IPS DF 19.7 (cell line): ENCODE measurements around the gene GPC5.
"Not testable (repeated sequence)": the region's sequence is repeated elsewhere in the genome, so short reads cannot be mapped to it uniquely, and the experiment has no call there.

Experiments
- DNase-seq: peaks from one replicate; pipeline ENCODE4 v3.0.0-alpha.2; 2013; ENCODE audit warnings: low read depth, low spot score

Gene GPC5

DNA sequence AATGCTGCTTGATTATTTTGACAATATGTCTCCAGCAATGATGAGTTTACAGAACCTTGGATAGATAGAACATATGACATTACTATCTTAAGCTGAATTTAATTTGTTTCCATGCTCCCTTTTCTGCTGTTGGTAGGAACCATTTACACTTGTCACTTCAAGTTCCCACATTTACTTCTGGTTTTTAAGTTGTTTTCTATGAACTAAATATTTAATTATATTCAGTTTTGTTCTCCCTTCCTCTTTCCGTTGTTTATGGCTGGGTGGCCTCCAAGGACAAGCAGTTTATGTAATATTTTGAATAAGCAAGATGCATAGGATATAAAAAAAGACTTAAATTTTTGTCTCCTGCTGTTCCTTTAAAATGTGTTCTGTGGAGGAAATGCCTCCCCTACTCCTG lies 860.6 kb downstream of the GPC5 start:
- no peak for DNase-seq

DNA sequence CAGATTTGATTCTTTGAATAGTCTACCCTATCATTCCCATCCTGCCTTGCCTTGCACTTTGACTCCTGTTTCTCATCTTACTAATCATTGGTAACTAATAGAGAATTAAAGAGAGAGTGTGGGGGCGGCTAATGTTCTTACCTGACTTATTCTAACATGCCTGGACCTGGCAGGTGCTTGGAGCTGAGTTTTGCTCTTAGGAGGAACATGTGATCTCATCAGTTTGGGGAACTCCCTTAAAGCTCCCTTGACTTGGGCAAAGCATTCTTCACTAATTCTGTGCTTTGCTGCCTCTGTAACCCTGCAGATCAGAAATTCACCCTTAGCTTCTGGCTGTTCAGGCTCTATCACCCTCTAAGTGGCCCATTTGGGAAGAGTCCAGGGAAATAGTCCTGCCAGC lies 861.1 kb downstream of the GPC5 start:
- DNase-seq = no peak

- no peak for DNase-seq
Measured at GRCh38 chr13:92260363-92260762, 861.9 kb downstream of the GPC5 start.

DNA sequence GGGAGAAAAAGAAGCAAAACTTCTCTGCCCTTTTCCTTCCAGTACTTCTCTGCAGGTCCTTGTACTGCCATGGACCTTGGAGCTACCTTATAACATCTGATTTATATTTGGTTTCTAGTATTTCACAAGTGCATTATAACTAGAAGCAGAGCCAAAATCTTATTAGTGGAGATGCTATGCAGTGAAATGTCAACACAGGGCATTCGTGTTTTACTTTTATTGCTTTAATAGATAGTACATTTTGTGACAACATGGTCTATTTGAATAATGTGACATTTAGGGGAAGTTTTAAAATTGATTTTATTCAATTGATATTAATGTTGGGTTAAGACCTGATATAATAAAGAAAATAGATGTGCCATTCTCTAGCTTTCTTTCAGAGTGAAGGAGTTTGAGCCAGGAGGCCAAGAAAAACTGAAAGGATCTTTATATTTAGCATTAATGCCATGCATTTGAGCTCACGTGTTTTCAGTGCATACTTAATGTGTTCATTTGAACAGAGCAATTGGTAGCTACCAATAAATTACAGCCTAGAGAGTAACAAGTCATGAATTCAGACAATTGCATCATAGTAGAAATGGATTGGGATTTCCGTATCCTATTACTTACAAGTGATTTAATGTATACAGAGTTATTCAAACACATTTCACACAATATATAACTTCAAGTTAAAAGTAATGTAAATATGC lies 863.8 kb downstream of the GPC5 start:
- DNase-seq = no peak

DNA sequence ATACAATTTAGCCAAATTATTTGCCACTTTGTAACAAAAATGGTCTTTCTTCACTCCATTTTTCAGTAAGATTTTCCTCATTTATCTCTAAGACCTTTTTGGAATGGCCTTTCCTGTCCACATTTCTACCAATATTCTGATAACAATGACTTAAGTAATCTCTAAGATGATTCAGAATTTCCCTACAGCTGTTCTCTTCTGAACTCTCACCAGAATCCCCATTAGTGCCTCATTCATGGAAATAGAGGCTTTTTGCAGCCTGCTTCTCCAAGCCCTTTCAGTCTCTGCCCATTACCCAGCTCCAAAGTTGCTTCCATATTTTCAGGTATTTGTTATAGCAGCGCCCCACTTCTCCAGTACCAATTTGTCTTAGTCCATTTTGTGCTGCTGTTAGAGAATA lies 867.0 kb downstream of the GPC5 start:
- DNase-seq = no peak

DNA sequence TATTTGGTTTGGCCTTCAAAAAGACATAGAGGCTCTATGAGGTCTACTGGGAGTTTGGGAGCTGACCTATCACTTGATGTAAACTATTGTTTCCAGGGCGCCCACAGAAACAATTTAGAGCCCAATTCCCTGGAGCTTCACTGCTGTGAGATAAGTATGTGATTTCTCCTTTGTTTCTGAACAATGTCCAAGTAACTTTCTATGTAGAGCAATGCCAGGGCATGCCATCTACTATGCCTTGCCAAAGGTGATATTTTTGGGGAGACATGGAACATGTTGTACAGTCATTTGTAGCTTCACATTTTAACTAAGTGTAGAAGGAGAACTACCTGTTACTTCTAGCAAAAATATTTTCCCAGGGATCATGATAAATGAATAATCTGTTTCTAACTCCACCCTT lies 872.6 kb downstream of the GPC5 start:
- DNase-seq = no peak

- DNase-seq = no peak
Measured at GRCh38 chr13:92272177-92272576, 873.8 kb downstream of the GPC5 start.

- not testable (repeated sequence) for DNase-seq
Measured at GRCh38 chr13:92280986-92281385, 882.6 kb downstream of the GPC5 start.

DNA sequence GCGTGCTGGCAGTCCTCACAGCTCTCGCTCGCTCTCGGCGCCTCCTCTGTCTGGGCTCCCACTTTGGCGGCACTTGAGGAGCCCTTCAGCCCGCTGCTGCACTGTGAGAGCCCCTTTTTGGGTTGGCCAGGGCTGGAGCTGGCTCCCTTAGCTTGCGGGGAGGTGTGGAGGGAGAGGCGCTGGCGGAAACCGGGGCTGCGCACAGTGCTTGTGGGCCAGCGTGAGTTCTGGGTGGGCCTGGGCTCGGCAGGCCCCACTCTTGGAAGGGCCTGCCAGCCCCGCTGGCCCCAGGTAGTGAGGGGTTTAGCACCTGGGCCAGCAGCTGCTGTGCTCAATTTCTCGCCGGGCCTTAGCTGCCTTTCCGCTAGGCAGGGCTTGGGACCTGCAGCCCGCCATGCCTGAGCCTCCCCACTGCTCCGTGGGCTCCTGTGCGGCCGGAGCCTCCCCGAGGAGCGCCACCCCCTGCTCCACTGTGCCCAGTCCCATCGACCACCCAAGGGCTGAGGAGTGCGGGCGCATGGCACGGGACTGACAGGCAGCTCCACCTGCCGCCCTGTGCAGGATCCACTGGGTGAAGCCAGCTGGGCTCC lies 892.4 kb downstream of the GPC5 start:
- DNase-seq = not testable (repeated sequence)

- DNase-seq = not testable (repeated sequence)
Measured at GRCh38 chr13:92294533-92294932, 896.1 kb downstream of the GPC5 start.

DNA sequence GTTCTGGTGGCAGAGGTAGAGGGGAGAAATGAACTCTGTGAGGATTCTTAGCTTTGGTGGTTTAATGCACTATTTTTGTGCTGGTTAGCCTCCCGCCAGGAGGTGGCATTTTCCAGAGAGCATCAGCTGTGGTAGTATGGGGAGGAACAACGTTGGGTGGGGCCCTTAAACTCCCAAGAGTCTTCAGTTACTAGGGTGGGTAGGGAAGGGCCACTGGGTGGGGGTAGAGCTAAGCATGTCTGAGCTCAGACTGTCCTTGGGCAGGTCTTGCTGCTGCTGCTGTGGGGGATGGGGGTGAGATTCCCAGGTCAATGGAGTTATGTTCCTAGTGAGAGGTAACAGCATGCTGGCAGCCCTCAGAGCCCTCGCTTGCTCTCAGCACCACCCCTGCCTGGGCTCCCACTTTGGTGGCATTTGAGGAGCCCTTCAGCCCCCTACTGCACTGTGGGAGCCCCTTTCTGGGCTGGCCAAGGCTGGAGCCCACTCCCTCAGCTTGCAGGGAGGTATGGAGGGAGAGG lies 897.8 kb downstream of the GPC5 start:
- not testable (repeated sequence) for DNase-seq

DNA sequence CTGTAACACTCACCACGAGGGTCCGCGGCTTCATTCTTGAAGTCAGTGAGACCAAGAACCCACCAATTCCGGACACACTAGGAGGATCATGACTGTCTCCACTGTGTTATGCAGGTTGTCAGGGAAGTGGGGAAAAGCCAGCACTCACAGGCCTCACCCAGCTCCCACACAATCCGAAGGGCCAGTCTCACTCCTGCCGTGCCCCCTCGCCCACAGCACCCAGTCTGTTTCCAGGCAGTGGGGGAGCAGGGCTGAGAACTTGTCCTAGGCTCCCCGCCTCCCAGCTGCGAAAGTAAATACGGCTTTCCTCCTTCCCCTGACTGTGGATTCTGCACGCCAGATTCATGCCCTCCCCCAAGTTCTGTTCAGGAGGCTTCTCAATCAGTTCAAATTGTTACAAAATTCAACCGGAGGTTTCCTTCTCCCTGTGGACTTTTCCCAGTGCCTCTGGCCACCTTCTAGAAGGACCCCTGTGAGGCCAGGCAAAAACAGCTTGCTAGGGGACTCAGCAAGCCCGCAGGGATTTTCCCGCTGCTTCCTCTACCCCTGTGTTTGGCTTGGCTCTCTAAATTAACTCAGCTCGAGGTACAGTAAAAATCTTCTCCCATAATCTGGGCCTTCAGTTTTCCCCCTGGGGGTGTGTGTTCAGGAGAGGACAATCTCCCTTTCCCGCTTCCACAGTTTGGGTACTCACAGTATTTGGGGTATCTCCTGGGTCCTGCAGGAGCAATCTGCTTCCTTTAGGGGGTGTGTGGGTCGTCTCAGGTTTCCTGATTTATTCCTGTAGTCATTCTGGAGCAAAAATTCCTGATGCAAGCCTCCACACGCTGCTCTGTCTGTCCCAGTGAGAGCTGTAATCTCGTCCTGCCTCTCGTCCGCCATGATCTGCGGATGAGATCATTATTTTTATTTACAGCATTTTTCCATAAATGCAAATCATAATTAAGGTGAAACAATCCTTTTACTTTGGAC lies 899.8 kb downstream of the GPC5 start:
- DNase-seq = no peak

- DNase-seq = no peak
Measured at GRCh38 chr13:92300651-92301050, 902.2 kb downstream of the GPC5 start.

- no peak for DNase-seq
Measured at GRCh38 chr13:92303428-92303827, 905.0 kb downstream of the GPC5 start.

DNA sequence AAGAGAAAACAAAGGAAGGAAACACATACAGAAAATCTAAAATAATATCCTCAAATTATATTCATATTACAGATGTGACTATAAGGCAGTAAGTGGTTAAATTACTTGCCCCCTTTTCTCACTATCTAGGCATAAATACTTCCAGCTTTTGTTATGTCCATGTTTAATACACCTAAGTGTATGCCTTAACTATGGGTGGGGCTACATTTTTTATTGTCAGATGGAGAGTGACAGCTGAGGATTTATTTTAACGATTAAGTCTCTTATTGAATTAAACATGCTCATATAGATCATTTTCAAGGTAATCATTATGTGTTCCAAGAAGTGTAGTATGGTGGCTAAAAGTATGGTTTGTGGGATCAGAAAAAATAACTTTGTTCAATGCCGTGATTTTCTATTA lies 909.3 kb downstream of the GPC5 start:
- DNase-seq = no peak

DNA sequence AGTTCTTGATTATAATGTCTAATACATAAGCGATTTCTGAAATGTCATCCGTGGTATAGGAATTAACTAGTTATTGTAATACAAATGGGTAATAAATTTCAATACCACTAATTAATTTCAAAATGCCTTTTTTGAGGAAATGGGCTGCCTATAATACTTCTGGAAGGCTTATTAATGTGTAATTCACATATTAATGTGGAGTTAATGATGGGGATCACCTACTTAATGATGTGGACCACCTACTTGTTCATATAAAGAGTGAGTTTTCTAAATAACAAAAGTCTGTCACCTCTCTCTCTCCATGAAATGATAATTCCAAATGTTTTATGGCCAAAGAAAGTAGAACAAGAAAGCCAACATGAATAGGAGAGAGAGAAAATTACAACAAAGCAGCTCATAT lies 914.4 kb downstream of the GPC5 start:
- DNase-seq = no peak

DNA sequence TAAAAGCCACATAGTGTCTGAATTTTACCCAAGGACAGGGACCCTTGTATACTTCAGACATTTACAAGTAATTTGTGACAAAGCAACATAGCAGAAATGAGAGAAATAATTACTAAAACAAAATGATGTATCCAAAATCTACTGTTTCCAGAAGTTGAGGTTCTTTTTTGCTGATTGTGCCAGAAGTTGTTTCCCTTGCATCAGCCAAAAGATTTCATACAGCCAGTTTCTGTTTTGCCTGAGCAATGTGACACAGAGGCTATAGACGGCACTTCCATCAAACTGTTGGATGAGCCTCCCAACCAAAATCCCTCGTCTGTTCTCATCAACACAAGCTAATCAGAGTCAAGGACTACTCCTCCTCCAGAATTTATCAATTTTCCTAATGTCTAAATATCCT lies 915.0 kb downstream of the GPC5 start:
- DNase-seq = no peak

DNA sequence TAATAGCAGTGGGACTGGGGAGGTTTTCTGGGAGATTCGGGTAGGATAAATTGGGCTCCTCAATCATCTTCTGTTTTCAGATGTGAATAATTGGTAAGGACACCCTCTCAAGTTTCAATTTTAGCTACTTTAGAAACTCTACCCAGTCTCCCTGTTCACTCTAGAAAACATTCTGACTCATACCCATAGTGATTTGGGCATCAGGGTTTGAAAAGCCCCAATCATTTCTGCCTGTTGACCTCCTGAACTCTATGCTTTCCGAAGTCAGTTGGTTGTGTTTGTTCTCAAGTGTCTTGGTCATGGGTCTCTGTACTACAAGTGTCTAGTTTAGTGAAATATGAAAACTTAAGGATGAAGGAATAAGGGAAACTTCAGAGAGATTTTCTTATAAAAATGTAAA lies 916.8 kb downstream of the GPC5 start:
- DNase-seq = no peak

- DNase-seq = no peak
Measured at GRCh38 chr13:92316030-92316429, 917.6 kb downstream of the GPC5 start.

DNA sequence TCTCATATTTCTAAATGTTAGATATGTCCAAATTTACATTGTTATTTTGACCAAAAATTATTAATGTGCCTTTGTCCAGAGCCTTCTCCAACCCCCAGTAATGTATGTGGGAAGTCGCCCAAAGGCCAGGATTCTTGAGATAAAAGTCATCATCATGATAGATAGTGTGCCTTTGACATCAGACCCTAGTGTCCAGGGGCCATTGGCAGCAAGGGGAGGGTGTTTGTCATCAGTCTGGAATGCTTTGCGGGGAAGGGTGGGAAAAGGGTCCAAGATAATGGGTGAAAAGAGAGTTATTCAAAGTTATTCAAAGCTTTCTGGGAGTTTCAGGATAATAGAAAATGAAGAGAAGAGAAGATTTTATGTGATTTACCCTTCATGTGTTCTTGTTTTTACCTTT lies 918.6 kb downstream of the GPC5 start:
- no peak for DNase-seq

- DNase-seq = no peak
Measured at GRCh38 chr13:92320323-92320722, 921.9 kb downstream of the GPC5 start.

- DNase-seq = no peak
Measured at GRCh38 chr13:92321174-92321573, 922.8 kb downstream of the GPC5 start.
